HUES64 (cell line): ENCODE measurements around the gene PRKCD.

Experiments used
- H3K27ac ChIP-seq: 2 replicates; pipeline ENCODE4 v1.7.0; 2013; ENCODE audit warnings: low read depth, low read length, inconsistent platforms
- H3K27me3 ChIP-seq: 2 replicates; pipeline ENCODE4 v1.6.1; 2013; ENCODE audit warnings: mild to moderate bottlenecking, low read length; ENCODE audit not compliant: insufficient read depth
- H3K36me3 ChIP-seq: 2 replicates; pipeline ENCODE4 v1.6.1; 2013; ENCODE audit warnings: mild to moderate bottlenecking, low read length; ENCODE audit not compliant: insufficient read depth
- H3K4me1 ChIP-seq: 2 replicates; pipeline ENCODE4 v1.6.1; 2013; ENCODE audit warnings: mild to moderate bottlenecking, low read length, moderate library complexity; ENCODE audit not compliant: insufficient read depth
- H3K4me3 ChIP-seq: 2 replicates; pipeline ENCODE4 v1.5.1; 2013; ENCODE audit warnings: mild to moderate bottlenecking, low read length, moderate library complexity
- H3K9ac ChIP-seq: 2 replicates; pipeline ENCODE4 v1.6.1; 2013; ENCODE audit warnings: mild to moderate bottlenecking, low read depth, low read length
- H3K9me3 ChIP-seq: 2 replicates; pipeline ENCODE4 v1.6.1; 2013; ENCODE audit warnings: low read depth, low read length; ENCODE audit not compliant: insufficient read depth
- WGBS: fragments of 150-250, 120-280 bp; methylation state at CpG from one replicate; pipeline ENCODE4 v1.1.7; 2013; ENCODE audit warnings: missing lambda C conversion rate; 5-methylcytosine and 5-hydroxymethylcytosine counted together

The PRKCD gene

DNA sequence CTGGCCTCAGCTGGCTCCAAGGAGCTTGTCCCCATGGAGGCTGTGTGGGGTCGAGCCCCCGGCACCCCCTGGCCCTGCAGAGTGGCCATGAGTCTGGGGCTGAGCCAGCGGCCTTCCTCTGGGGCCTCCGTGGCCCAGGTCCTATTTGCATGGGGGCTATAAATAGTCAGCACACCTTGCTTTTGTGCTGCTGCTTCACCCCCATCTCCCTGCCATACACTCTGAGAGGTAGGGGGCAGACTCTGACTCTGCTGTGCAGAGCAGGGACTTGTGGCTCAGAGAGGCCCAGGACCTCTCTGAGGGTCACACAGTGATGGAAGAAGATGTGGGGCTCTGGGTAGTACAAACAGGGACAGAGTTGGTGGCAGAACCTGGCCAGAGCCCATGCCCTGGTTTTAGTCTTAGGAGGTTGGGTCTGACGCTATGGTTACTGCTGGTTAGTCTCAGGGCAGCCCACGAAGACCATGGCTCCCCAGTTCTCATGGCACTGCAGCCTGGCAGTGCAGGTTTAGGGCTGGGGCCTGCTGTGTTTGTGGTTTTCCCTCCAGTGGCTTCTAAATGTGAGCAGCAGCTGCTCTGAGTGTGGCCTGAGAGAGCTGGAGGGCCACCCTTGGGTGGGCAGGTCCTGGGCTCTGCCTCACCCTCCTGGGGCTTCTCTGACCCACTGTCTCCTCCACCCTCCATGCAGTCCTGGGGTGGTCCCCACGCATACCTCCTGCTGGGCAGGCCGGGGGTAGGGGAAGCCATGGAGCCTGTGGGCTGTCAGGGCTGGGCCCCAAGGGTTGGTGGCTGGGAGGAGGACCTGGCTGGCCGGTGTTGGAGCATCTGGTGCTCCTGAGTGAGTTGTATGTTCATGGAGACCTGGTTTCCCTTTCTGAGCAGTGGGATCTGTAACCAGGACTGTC is 13.6 kb downstream of the PRKCD start:
- Histone ChIP-seq H3K27ac (no peak overlapping the region), H3K9me3 (no peaks in the 10 kb centered on the region), H3K36me3 (peaks cover 9% of the 10 kb centered on the region; the same call in 1 of the 2 replicates), H3K4me3 (no peak overlapping the region), H3K27me3 (no peaks in the 10 kb centered on the region), H3K4me1 (peaks cover 16% of the 10 kb centered on the region; the same call in 1 of the 2 replicates), H3K9ac (no peak overlapping the region)
- WGBS = 79% methylated on average over 9 of the region's 9 CpGs

DNA sequence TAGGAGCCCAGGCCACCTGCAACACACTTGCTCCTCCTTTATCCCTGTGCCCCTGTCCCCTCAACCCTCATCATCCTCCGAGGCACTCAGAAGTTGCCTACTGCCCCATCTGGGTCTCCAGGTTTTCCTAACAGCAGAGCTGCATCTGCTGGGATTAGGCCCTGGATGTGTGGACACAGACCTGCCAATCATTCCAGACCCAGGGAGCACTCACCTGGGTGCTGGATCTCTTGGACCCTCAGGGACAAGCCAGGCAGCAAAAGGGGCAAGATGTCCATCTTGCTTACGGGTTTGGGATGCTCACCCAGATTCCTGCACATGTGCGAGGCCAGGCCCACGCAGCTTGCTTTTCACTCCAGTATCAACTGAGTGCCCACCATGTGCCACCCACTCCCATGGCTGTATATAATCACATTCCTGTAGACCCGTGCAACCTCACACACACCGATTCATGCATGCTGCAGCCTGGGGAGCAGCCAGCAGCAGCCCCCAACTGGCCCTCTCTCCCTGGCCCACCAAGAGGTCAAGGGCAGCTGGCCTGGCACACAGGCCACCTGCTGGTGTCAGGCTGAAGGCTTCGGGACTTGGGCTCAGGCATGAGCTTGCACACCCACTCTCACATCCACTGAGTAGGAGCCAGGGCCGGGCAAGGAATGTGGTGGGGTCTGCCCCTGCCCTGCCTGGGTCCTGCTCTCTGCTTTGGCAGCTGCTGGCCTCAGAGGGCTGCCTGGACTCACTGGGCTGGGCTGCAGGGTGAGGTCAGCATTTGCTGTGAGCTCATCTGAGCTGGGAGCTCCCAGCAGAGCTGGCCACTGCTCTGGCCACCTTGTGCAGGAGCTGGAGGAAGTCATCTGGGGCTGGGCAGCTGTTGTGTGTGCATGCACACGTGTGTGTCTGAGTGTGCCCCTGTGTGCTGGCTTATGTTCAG is 14.9 kb downstream of the PRKCD start:
- Histone ChIP-seq H3K27ac (no peak overlapping the region), H3K4me3 (no peak overlapping the region), H3K36me3 (peaks cover 10% of the 10 kb centered on the region), H3K9ac (no peak overlapping the region; the same call in 1 of the 2 replicates), H3K27me3 (no peaks in the 10 kb centered on the region), H3K9me3 (no peaks in the 10 kb centered on the region), H3K4me1 (peaks cover 13% of the 10 kb centered on the region; the same call in 1 of the 2 replicates)
- WGBS = 91% methylated on average over 9 of the region's 9 CpGs

- no peaks in the 10 kb centered on the region for H3K4me1 ChIP-seq
- 91% methylated on average over 15 of the region's 15 CpGs for WGBS
- H3K9ac ChIP-seq = no peak overlapping the region
Observed at GRCh38 chr3:53178246-53178645, 17.2 kb downstream of the PRKCD start.

DNA sequence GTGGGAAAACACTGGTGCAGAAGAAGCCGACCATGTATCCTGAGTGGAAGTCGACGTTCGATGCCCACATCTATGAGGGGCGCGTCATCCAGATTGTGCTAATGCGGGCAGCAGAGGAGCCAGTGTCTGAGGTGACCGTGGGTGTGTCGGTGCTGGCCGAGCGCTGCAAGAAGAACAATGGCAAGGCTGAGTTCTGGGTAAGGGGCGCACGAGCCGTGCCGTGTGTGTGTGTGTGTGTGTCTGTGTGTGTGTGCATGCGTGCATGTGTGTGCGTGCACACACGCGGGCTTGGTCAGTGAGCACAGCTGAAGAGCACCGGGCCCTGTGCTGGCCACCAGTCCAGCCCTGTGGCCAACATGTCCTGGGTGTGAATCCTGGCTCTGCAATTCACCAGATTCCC is 18.6 kb downstream of the PRKCD start:
- no peak overlapping the region for H3K4me3 ChIP-seq
- peaks cover 25% of the 10 kb centered on the region for H3K36me3 ChIP-seq
- no peaks in the 10 kb centered on the region for H3K4me1 ChIP-seq
- H3K27me3 ChIP-seq = no peaks in the 10 kb centered on the region
- H3K9me3 ChIP-seq = no peaks in the 10 kb centered on the region
- WGBS = 95% methylated on average over 20 of the region's 20 CpGs
- H3K9ac ChIP-seq = no peak overlapping the region
- H3K27ac ChIP-seq = no peak overlapping the region

More at GRCh38 chr3:53178246-53178645, 17.2 kb downstream of the PRKCD start:
- peaks cover 22% of the 10 kb centered on the region for H3K36me3 ChIP-seq
- H3K9me3 ChIP-seq = no peaks in the 10 kb centered on the region
- H3K4me3 ChIP-seq = no peak overlapping the region
- no peak overlapping the region for H3K27ac ChIP-seq
- no peaks in the 10 kb centered on the region for H3K27me3 ChIP-seq

DNA sequence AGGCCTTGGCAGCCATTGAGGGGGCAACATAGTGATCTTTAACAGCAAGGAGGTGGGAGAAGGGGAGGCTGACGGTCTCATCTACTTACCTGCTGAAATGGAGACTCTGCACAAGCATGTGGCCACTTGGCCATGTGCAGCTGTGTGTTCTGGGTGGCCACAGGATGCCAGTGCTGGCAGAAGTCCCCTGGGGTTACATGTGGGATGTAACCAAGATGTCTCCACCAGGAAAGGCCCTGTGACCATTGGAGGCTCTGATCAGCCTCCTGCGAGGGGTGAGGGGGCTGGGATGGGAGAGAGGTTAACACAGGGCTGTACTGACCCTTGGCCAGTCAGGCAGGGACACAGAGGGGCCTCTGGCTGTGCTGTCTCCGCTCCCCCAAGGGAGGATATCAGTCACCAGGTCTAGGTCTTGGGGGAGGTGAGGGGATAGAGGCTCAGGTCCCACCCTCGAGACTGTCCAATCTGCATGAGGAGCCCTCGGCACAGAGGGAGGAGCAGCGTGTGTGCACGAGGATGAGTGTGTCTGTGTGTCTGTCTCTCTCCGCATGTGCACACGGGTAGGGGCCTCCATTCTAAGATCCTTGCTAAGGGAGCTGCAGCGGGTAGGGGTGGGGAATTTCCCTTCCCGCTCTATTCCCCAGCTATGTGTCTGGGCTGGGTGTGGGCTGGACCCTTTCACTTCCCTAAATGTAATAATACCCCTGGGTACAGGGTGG is 19.5 kb downstream of the PRKCD start:
- H3K9ac ChIP-seq = no peak overlapping the region
- no peaks in the 10 kb centered on the region for H3K9me3 ChIP-seq
- 93% methylated on average over 11 of the region's 11 CpGs for WGBS
- H3K4me3 ChIP-seq = no peak overlapping the region
- no peaks in the 10 kb centered on the region for H3K4me1 ChIP-seq
- H3K36me3 ChIP-seq = peaks cover 25% of the 10 kb centered on the region
- H3K27me3 ChIP-seq = no peaks in the 10 kb centered on the region
- H3K27ac ChIP-seq = no peak overlapping the region

DNA sequence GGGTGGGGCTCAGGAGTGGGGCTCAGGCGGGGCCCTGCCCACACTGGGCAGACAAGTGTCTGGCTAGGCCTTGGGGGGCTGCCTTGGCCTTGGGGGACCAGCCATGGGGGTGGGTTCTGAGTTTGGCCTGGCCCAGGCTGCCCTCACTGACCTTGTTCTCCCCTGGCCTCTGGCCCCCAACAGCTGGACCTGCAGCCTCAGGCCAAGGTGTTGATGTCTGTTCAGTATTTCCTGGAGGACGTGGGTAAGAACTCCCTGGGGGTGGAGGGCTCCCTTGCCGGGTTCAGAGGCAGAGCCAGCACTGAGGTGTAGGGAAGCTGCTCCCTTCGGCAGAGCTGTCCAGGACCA is 20.0 kb downstream of the PRKCD start:
- WGBS = 89% methylated on average over 4 of the region's 4 CpGs
- no peaks in the 10 kb centered on the region for H3K9me3 ChIP-seq
- peaks cover 28% of the 10 kb centered on the region for H3K36me3 ChIP-seq
- no peaks in the 10 kb centered on the region for H3K27me3 ChIP-seq
- H3K4me3 ChIP-seq = no peak overlapping the region
- H3K4me1 ChIP-seq = no peaks in the 10 kb centered on the region
- no peak overlapping the region for H3K9ac ChIP-seq
- no peak overlapping the region for H3K27ac ChIP-seq

- Histone ChIP-seq H3K4me3 (no peak overlapping the region), H3K36me3 (peaks cover 33% of the 10 kb centered on the region), H3K4me1 (no peaks in the 10 kb centered on the region), H3K9ac (no peak overlapping the region), H3K27ac (no peak overlapping the region), H3K9me3 (no peaks in the 10 kb centered on the region), H3K27me3 (no peaks in the 10 kb centered on the region)
- whole genome bisulfite sequencing = 95% methylated on average over 11 of the region's 11 CpGs
Observed at GRCh38 chr3:53181528-53181927, 20.5 kb downstream of the PRKCD start.

DNA sequence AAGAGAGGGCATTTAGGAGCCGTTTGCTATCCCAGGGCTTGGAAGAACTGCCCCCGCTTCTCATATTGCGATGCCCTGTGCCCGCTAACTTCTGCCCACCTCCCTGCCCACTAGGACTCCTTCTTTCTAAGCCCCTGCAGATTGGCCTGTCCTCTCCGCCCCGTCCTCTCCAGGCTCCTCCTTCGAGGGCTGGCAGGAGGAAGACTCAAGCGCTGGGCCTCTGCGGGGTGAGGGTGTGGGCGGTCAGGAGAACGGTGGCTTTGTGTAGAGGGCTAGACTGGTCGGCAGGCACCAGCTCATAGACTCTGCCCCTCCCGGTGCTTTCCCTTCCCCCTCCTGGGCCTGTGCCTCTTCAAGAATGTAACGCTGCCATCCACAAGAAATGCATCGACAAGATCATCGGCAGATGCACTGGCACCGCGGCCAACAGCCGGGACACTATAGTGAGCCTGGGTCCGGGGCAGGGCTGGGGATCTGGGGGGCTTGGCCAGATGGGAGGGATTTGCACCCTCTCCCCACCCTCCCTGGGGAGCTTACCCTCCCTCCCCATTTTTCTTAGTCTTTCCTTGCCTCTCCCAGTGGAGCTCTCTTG is 21.9 kb downstream of the PRKCD start:
- Histone ChIP-seq H3K36me3 (peaks cover 37% of the 10 kb centered on the region), H3K27me3 (no peaks in the 10 kb centered on the region), H3K4me3 (no peak overlapping the region), H3K9ac (no peak overlapping the region), H3K4me1 (no peaks in the 10 kb centered on the region), H3K9me3 (no peaks in the 10 kb centered on the region), H3K27ac (no peak overlapping the region)
- 91% methylated on average over 20 of the region's 20 CpGs for WGBS

- Histone ChIP-seq H3K9me3 (no peaks in the 10 kb centered on the region), H3K4me3 (no peak overlapping the region), H3K36me3 (peaks cover 37% of the 10 kb centered on the region), H3K27me3 (no peaks in the 10 kb centered on the region), H3K4me1 (no peaks in the 10 kb centered on the region), H3K27ac (no peak overlapping the region), H3K9ac (no peak overlapping the region)
- WGBS = 97% methylated on average over 9 of the region's 9 CpGs
Observed at GRCh38 chr3:53183514-53183913, 22.5 kb downstream of the PRKCD start.

- no peaks in the 10 kb centered on the region for H3K4me1 ChIP-seq
- H3K4me3 ChIP-seq = no peak overlapping the region
- no peaks in the 10 kb centered on the region for H3K9me3 ChIP-seq
- no peak overlapping the region for H3K27ac ChIP-seq
- H3K36me3 ChIP-seq = peaks cover 35% of the 10 kb centered on the region
- H3K9ac ChIP-seq = no peak overlapping the region
- WGBS = 95% methylated on average over 7 of the region's 7 CpGs
- no peaks in the 10 kb centered on the region for H3K27me3 ChIP-seq
Observed at GRCh38 chr3:53184701-53185100, 23.7 kb downstream of the PRKCD start.
